Hepatocyte (in vitro differentiated cells): ENCODE results near the gene IKBKE.

Source experiments
- EZH2 ChIP-seq: fragments of 200-600 bp; sonication (generic); IDR thresholded peaks from 2 replicates; pipeline ENCODE4 v1.6.1; 2016; ENCODE audit warnings: antibody characterized with exemption, mild to moderate bottlenecking, borderline replicate concordance
- TF ChIP-seq, protein P1 (sequence below): fragments of 200-600 bp; sonication (generic); IDR thresholded peaks from 2 replicates; pipeline ENCODE4 v1.5.1; 2016; ENCODE audit warnings: antibody characterized with exemption, mild to moderate bottlenecking; ENCODE audit not compliant: poor library complexity

DNA sequence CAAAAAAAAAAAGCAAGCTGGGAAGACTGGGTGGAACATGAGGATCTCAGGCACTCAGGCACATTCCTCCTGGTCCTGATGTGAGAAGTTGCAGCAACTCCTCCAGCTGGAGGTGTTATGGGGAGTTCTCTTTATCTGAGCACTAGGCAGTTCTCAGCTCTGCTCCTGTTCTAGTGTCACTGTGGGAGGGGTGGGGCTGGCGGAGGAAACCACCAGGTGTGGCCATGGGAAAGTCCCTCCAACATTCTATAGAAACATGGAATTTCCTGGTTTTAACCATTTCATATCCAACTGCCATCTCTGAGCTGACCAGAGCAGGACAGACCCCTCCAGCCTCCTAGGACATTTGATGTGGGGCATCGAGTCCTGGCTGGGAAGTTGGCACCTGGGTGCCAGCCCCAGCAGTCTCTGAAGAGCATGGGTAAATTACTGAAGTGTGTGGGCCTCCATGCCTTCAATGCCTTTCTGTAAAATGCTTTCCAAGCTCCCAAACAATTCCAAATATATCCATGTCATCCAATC, 804 bp upstream of the IKBKE start:
- TF ChIP-seq, protein P1, sequence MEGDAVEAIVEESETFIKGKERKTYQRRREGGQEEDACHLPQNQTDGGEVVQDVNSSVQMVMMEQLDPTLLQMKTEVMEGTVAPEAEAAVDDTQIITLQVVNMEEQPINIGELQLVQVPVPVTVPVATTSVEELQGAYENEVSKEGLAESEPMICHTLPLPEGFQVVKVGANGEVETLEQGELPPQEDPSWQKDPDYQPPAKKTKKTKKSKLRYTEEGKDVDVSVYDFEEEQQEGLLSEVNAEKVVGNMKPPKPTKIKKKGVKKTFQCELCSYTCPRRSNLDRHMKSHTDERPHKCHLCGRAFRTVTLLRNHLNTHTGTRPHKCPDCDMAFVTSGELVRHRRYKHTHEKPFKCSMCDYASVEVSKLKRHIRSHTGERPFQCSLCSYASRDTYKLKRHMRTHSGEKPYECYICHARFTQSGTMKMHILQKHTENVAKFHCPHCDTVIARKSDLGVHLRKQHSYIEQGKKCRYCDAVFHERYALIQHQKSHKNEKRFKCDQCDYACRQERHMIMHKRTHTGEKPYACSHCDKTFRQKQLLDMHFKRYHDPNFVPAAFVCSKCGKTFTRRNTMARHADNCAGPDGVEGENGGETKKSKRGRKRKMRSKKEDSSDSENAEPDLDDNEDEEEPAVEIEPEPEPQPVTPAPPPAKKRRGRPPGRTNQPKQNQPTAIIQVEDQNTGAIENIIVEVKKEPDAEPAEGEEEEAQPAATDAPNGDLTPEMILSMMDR = no peak
- TF ChIP-seq EZH2 = no peak
